GM19372 (cell line): Measurements from ENCODE around the gene IMPG1.

Source experiments
- ATAC-seq: cut with Tn5 transposase; IDR thresholded peaks from one replicate; pipeline ENCODE4 v1.9.1; 2021; ENCODE audit warnings: mild to moderate bottlenecking, low read depth, moderate library complexity; ENCODE audit not compliant: unreplicated experiment

The IMPG1 gene

DNA sequence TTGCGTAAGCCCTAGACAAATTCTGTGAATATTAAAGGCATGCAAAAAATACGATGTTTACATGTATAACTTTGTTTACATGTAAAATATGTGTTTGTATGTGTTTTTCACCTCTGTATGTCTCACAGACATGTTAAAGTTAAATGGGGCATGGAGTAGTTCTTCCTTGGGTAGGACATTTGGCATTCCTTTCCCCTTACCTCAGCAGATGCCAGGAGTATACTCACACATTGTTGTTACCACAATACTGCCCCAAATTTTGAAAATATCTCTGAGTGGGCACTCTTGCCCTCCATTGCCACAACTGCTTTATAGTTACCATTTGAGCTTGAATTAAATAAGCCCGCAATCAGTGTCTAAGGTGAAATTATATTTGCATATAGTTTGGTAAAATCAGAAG is 175.9 kb downstream of the IMPG1 start:
- ATAC-seq: no peak

DNA sequence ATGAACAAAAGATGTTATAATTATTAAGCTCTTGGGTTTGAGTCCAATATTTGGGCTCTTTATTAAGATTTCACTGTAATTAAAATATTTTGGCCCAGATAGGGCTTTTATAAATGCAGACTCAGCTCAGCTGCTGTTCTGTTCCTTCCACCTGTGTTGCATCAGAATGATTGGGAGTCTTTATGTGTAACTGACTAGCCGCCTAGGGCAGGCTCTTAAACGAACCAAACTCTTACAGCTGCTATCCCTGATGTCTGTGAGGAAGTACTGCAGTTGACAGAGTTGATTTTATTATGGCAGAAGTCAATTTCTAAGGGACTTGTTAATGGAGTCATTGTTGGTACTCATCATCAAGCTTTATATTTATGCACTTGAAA is 178.7 kb downstream of the IMPG1 start:
- no peak for ATAC-seq

DNA sequence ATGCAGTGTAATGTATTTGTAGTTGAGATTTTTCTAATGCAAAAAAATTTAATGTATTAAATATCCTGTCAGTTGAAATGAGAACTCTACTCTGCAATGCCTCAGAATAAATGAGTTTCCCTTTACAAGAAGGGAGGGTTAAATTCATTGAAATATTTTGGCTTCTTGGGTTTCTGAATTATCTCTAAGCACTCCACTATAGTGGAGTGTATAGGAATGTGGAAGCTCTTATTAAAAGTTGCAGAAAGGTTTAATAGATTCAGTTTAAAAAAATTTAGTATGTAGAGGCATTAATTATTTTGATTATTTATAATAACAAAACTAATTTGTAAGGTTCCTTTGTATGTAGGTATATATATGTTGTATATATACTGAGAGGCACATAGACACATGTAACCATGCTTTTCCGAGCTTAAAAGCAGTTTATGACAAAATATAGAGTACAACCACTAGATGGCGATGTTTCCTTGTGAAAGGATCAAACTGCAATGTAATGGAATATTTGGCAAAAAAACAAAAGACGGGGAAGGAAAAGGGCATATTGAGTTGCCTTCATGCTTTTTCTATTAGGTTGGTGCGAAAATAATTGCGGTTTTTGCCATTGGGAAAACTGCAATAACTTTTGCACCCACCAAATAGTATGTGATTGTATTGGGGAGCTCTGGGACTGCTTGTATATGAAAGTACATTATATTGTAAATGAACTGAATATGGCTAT is 179.2 kb downstream of the IMPG1 start:
- ATAC-seq: no peak

DNA sequence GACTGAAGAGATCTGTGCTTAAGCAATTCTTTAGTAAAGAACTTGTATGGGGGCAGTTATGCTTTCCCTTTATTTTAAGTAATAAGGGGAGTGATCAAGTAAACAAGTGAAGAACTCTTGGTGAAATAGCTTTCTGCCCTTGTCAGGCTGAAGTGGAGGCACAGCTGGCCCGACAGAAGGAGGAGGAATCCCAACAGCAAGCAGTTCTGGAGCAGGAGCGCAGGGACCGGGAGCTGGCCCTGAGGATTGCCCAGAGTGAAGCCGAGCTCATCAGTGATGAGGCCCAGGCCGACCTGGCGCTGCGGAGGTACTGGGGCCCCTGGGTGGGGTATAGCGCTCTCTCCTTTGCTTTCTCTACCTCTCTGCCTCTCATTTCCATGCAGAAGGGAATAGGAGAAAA is 180.1 kb downstream of the IMPG1 start:
- ATAC-seq: no peak

DNA sequence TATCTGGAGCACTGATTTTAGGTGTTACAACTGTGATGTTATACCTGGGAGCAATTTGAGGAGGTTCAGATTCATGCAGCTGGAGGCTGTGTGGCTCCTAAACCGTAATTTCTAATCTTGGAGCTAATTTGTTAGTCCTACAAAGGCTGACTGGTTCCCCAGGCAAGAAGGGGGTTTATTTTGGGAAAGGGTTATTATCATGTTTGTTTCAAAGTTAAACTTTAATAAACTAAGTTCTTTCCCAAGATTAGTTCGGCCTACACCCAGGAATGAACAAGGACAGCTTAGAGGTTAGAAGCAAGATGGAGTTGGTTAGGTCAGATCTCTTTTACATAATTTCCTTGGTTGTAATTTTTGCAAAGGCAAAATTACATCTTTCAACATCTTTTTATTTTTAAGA is 187.6 kb downstream of the IMPG1 start:
- no peak for ATAC-seq

DNA sequence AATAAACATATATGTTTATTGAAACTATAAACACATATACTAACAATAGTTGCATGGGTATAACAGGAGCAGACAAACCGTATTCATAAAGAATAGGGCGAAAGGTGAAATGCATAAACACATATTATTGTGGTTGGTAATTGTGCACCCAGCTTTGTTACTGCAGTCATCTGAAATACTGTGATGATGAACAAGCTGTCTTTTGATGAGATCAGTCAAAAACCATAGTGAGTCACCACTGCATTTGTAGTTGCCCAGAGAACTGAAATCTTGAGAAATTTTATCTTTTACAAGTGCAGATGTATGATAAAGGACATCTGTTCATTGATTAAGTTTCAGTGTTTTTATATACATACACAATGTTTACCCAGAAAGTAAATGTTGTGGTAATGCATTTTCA is 189.7 kb downstream of the IMPG1 start:
- no peak for ATAC-seq

DNA sequence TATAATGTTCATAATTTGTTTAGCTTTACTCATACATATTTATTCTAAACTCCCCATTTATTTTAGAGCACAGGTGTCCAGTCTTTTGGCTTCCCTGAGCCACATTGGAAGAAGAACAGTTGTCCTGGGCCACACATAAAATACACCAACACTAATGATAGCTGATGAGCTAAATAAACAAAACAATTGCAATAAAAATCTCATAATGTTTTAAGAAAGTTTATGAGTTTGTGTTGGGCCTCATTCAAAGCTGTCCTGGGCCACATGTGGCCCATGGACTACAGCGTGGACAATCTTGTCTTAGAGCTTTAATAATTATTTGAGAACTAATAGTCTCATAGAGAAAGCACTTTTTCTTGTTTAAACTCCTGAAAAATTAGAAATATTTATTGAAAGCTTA is 192.2 kb downstream of the IMPG1 start:
- no peak for ATAC-seq

DNA sequence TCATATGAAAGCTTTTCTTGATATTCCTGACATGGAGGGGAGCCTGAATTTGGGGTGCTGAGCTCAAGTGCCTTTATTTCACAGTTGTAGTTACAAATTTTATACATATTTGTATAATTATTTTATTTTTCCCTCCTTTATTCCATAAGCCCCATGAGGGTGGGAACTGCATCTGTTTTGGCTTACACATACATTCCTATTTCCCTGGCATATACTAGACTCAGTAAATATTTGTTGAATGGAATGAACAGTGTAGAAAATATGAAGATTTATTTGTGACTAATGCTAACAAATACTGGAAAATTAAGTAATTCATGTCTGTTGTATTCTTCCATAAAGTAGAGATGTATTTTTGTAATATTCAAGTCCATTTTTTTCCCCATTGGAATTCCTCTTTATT is 196.3 kb downstream of the IMPG1 start:
- no peak for ATAC-seq

DNA sequence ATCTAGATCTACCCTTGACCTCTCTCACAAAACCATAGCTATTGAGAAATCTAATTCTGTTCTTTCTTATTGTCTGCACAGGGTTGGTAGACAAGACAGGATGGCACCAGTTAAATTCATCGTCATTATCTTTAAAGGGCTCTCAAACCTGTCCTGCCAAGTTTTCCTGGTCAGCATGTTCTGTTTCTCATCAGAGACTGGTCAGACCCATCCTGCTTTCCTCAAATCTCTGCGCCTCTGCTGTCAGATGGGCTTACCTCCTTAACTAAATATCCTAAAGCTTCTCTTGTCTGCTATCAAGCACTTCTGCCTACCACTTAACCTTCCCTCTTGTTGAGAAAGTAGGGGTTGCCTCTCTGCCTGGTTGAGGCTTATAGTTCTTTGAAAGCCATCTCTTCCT is 198.2 kb downstream of the IMPG1 start:
- ATAC-seq: no peak
